OCI-LY1 (cell line): ENCODE results near the gene RAPGEF6.

Experiments
- EZH2 ChIP-seq: fragments of 200-600 bp; sonication (generic), shearing (Covaris generic); IDR thresholded peaks from 2 replicates; pipeline ENCODE4 v1.8.0; 2017; ENCODE audit warnings: borderline replicate concordance, mixed run types, mild to moderate bottlenecking, antibody characterized with exemption, low read length, moderate library complexity, mixed read lengths
- TF ChIP-seq, protein P1 (sequence below): fragments of 200-600 bp; sonication (generic), shearing (Covaris generic); IDR thresholded peaks from 2 replicates; pipeline ENCODE4 v1.5.1; 2017; ENCODE audit warnings: mild to moderate bottlenecking, antibody characterized with exemption, low read length, moderate library complexity, mixed read lengths

DNA sequence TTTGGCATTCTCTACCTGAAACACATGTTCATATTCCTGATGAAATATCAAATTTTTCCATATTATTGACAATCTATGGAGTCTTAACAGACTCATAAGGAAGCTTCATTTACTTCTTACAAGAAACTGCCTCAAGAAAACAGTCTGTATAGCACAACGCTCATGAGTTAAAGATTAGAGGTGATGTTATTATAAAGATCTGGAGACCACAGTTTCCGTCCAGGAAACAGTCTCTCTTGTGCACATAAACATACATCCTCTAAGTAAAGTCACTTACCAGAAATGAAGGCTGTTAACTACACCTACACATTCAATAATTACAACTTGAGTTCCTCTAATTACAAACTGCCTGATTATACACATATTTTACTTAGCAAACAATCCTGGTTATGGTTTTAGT lies 86.9 kb downstream of the RAPGEF6 start:
- TF ChIP-seq, protein P1, sequence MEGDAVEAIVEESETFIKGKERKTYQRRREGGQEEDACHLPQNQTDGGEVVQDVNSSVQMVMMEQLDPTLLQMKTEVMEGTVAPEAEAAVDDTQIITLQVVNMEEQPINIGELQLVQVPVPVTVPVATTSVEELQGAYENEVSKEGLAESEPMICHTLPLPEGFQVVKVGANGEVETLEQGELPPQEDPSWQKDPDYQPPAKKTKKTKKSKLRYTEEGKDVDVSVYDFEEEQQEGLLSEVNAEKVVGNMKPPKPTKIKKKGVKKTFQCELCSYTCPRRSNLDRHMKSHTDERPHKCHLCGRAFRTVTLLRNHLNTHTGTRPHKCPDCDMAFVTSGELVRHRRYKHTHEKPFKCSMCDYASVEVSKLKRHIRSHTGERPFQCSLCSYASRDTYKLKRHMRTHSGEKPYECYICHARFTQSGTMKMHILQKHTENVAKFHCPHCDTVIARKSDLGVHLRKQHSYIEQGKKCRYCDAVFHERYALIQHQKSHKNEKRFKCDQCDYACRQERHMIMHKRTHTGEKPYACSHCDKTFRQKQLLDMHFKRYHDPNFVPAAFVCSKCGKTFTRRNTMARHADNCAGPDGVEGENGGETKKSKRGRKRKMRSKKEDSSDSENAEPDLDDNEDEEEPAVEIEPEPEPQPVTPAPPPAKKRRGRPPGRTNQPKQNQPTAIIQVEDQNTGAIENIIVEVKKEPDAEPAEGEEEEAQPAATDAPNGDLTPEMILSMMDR: no peak
- no peak for TF ChIP-seq EZH2
